ENCODE results near the gene MRPL52. TPM values are rescaled to one million over a fixed set of nuclear protein-coding genes. Genes with fewer than 3 reads are reported as not detected.

The MRPL52 gene
- total RNA-seq, 1 donor from 2014 or later = 182 TPM

GRCh38 chr14:22793976-22794375 is 35.7 kb upstream of the MRPL52 start:
- H3K4me3 Mint-ChIP-seq (ENCODE audit: unreplicated experiment) = no peak overlapping the region
- Histone ChIP-seq H3K4me3 (ENCODE audit: insufficient read depth, low read depth, low read length) (no peak overlapping the region), H3K9me3 (ENCODE audit: insufficient read depth, low read depth, low read length) (no peaks in the 10 kb centered on the region), H3K27ac (ENCODE audit: low read depth, low read length) (no peak overlapping the region), H3K4me2 (ENCODE audit: low read length) (no peak overlapping the region), H3K36me3 (ENCODE audit: insufficient read depth, low read length) (no peaks in the 10 kb centered on the region), H3K79me2 (ENCODE audit: insufficient read depth, low read length) (no peaks in the 10 kb centered on the region), H3K9ac (ENCODE audit: low read length) (no peak overlapping the region), H3K4me1 (ENCODE audit: insufficient read depth, low read length) (no peaks in the 10 kb centered on the region), H4K20me1 (ENCODE audit: insufficient read depth, low read length) (no peaks in the 10 kb centered on the region), H2AFZ (ENCODE audit: low read depth, low read length) (no peak overlapping the region), H3K27me3 (ENCODE audit: insufficient read depth, low read length) (peaks cover 23% of the 10 kb centered on the region)
- peaks cover 4% of the 10 kb centered on the region for H3K9me3 Mint-ChIP-seq (ENCODE audit: unreplicated experiment)
- FAIRE-seq (no peak), DNase-seq (ENCODE audit: low read depth) (no peak)
- H3K27ac Mint-ChIP-seq (ENCODE audit: unreplicated experiment) = peak overlapping the region; percentile 8
- peaks cover 26% of the 10 kb centered on the region for H3K4me1 Mint-ChIP-seq (ENCODE audit: low read depth, unreplicated experiment)
- TF ChIP-seq EZH2 (IDR thresholded peaks at IDR 0.05; ENCODE audit: insufficient read depth, low read length) (no peak), CTCF (IDR thresholded peaks at IDR 0.05; ENCODE audit: insufficient read depth, low read depth, low read length) (no peak)
- H3K27me3 Mint-ChIP-seq (ENCODE audit: low read depth, unreplicated experiment) = no peaks in the 10 kb centered on the region
- H3K36me3 Mint-ChIP-seq (ENCODE audit: low read depth, unreplicated experiment) = peaks cover 11% of the 10 kb centered on the region

- Histone ChIP-seq H3K79me2 (ENCODE audit: insufficient read depth, low read length) (no peaks in the 10 kb centered on the region), H2AFZ (ENCODE audit: low read depth, low read length) (no peak overlapping the region), H3K9ac (ENCODE audit: low read length) (no peak overlapping the region), H3K4me2 (ENCODE audit: low read length) (no peak overlapping the region), H3K27me3 (ENCODE audit: insufficient read depth, low read length) (peaks cover 23% of the 10 kb centered on the region), H3K4me1 (ENCODE audit: insufficient read depth, low read length) (no peaks in the 10 kb centered on the region), H3K9me3 (ENCODE audit: insufficient read depth, low read depth, low read length) (no peaks in the 10 kb centered on the region), H4K20me1 (ENCODE audit: insufficient read depth, low read length) (no peaks in the 10 kb centered on the region), H3K4me3 (ENCODE audit: insufficient read depth, low read depth, low read length) (no peak overlapping the region), H3K36me3 (ENCODE audit: insufficient read depth, low read length) (no peaks in the 10 kb centered on the region), H3K27ac (ENCODE audit: low read depth, low read length) (no peak overlapping the region)
- DNase-seq (ENCODE audit: low read depth) (no peak), FAIRE-seq (no peak)
- Mint-ChIP-seq H3K9me3 (ENCODE audit: unreplicated experiment) (peaks cover 4% of the 10 kb centered on the region), H3K27me3 (ENCODE audit: low read depth, unreplicated experiment) (no peaks in the 10 kb centered on the region), H3K27ac (ENCODE audit: unreplicated experiment) (no peak overlapping the region), H3K4me1 (ENCODE audit: low read depth, unreplicated experiment) (peaks cover 23% of the 10 kb centered on the region), H3K36me3 (ENCODE audit: low read depth, unreplicated experiment) (peaks cover 11% of the 10 kb centered on the region), H3K4me3 (ENCODE audit: unreplicated experiment) (no peak overlapping the region)
- TF ChIP-seq CTCF (IDR thresholded peaks at IDR 0.05; ENCODE audit: insufficient read depth, low read depth, low read length) (no peak), EZH2 (IDR thresholded peaks at IDR 0.05; ENCODE audit: insufficient read depth, low read length) (no peak)
Measured at GRCh38 chr14:22794551-22794951, 35.1 kb upstream of the MRPL52 start.

GRCh38 chr14:22796087-22796707 is 33.5 kb upstream of the MRPL52 start:
- H3K27ac ChIP-seq (ENCODE audit: low read depth, low read length) = no peak overlapping the region
- no peak for FAIRE-seq
- no peak overlapping the region for H3K9ac ChIP-seq (ENCODE audit: low read length)
- Mint-ChIP-seq H3K36me3 (ENCODE audit: low read depth, unreplicated experiment) (peaks cover 10% of the 10 kb centered on the region), H3K9me3 (ENCODE audit: unreplicated experiment) (peaks cover 4% of the 10 kb centered on the region), H3K27me3 (ENCODE audit: low read depth, unreplicated experiment) (no peaks in the 10 kb centered on the region), H3K4me3 (ENCODE audit: unreplicated experiment) (no peak overlapping the region), H3K27ac (ENCODE audit: unreplicated experiment) (no peak overlapping the region), H3K4me1 (ENCODE audit: low read depth, unreplicated experiment) (peaks cover 10% of the 10 kb centered on the region)
- no peaks in the 10 kb centered on the region for H3K4me1 ChIP-seq (ENCODE audit: insufficient read depth, low read length)
- H2AFZ ChIP-seq (ENCODE audit: low read depth, low read length) = no peak overlapping the region
- no peaks in the 10 kb centered on the region for H3K36me3 ChIP-seq (ENCODE audit: insufficient read depth, low read length)
- no peaks in the 10 kb centered on the region for H3K79me2 ChIP-seq (ENCODE audit: insufficient read depth, low read length)
- no peak overlapping the region for H3K4me3 ChIP-seq (ENCODE audit: insufficient read depth, low read depth, low read length)
- H3K9me3 ChIP-seq (ENCODE audit: insufficient read depth, low read depth, low read length) = no peaks in the 10 kb centered on the region
- TF ChIP-seq EZH2 (IDR thresholded peaks at IDR 0.05; ENCODE audit: insufficient read depth, low read length) = no peak
- TF ChIP-seq CTCF (IDR thresholded peaks at IDR 0.05; ENCODE audit: insufficient read depth, low read depth, low read length) = no peak
- peaks cover 23% of the 10 kb centered on the region for H3K27me3 ChIP-seq (ENCODE audit: insufficient read depth, low read length)
- H3K4me2 ChIP-seq (ENCODE audit: low read length) = no peak overlapping the region
- H4K20me1 ChIP-seq (ENCODE audit: insufficient read depth, low read length) = no peaks in the 10 kb centered on the region
- DNase-seq (ENCODE audit: low read depth) = no peak

Data from astrocyte (in vitro differentiated cells and primary cell).